Measurements from ENCODE around the gene NFATC1.
"Not testable (repeated sequence)": the region's sequence is repeated elsewhere in the genome, so short reads cannot be mapped to it uniquely, and the experiment has no call there.

The NFATC1 gene

DNA sequence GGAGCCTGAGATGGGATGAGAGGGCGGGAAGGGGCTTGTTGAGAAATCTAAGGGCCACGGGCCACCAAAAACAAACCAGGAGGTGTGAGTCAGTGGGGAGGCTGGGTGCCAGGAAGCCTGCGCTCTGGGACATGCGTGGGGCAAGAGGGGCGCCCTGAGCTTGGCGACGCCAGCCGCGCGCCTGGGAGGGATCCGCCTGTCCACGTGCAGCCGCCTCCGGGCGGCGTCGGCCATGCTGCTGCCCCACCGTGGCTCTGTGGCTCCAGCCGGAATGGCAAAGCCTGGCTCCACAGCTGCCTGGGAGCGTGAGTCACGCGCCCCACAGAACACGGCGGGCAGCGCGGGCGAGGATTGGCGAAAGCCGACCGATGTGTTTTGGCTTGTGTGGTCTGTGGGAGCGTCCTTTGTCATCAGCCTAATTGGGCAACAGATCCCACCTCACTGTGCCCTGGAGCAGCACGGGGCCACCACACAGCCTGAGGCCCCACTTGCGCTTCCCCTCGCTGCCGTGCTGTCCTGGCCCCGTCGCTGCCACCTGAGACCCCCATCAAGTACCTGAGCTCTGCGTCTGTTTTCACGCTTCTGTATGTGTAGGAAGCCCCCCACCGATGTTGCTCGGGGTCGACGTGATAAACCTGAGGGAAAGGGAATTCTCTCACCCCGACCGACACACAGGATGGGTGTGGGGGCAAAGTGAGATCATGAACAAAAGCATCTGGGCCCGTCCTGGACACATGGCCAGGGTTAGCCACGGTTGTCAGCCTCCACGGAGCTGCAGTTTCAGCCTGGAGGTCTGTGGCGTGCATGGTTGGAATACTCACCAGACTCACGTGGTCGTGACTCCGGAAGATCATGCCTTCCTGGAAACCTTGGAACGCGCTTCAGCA, 80.5 kb downstream of the NFATC1 start:
- no peak for DNase-seq (ENCODE audit: low read depth)

GRCh38 chr18:79476918-79477571, 81.3 kb downstream of the NFATC1 start:
- DNase-seq (ENCODE audit: low read depth), result no peak

GRCh38 chr18:79477711-79478483, 82.2 kb downstream of the NFATC1 start:
- no peak for DNase-seq (ENCODE audit: low read depth)

GRCh38 chr18:79478484-79479115, 82.9 kb downstream of the NFATC1 start:
- no peak for DNase-seq (ENCODE audit: low read depth)

DNA sequence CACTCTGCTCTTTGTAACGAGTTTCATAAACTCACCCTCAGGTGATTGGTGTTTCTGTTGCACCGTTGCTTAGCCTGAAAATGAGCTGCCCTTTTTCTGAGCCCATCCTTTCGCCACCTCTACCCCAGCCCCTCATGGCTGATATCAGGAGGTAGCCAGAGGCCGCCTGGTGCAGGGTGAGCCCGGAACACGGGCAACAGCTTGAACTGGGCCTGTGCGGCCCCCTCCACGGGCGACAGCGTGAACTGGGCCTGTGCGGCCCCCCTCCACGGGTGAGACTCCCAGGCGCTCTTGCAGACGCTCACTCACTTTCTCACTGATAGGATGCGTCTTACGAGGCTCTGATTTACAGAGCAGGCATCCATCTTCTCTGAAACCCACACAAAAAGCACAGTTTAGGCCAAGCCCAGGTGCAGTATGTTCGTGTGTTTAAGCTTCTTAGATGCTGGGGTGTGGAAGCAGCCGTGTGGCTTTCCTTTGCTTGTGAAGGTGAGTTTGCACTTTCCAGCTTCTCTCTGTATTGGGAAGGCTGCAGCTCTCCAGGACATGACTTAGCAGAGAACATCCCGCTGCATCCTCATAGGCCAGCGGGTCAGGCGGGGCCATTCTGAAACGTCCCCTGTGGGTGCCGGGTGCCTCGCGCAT, 83.5 kb downstream of the NFATC1 start:
- DNase-seq (ENCODE audit: low read depth), result no peak

GRCh38 chr18:79479761-79480161, 84.0 kb downstream of the NFATC1 start:
- no peak for DNase-seq (ENCODE audit: low read depth)

DNA sequence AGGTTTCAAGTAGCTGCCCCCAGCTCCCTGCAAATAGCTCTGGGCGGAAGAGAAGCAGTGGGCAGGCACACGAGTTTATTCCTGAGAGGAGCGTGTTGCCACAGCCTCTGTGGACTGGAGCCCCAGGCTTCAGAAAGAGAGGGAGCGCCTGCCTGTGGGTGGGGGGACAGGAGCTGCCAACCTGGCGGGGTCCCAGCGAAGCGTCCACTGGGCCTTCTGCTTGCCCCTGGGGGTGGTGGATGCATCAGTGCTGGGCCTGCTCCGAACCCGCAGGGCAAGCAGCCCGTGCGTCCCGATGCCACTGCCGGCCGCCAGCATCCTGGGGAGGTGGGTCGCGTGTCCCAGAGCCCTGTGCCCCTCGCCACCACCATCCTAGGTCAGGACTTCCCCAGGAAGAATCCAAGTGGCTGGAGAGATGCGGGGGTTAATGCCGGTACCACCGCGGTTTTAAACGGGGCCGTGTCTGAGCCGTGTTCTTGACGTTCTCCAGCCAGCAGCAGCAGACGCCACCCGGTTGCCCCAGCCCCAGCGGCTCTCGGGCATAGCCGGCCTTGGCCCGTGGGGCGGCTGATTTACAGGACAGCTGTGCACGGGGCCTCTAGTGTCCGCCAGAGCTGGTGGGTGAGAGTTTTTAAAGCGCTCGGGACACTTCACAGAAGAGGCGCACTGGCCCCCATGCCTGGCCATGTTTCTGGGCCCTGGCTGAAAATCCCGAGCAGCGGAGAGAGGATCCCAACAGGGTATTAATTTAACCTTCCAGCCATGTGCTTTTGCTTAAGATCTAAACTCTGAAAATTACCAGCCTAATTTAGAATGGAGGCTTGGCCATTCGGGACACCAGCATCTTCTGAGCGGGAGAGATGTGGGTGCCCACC, 84.7 kb downstream of the NFATC1 start:
- DNase-seq (ENCODE audit: low read depth), result no peak

GRCh38 chr18:79481046-79481790, 85.5 kb downstream of the NFATC1 start:
- DNase-seq (ENCODE audit: low read depth), result no peak

- not testable (repeated sequence) for DNase-seq (ENCODE audit: low read depth)
Measured at GRCh38 chr18:79483393-79483792, 87.7 kb downstream of the NFATC1 start.

DNA sequence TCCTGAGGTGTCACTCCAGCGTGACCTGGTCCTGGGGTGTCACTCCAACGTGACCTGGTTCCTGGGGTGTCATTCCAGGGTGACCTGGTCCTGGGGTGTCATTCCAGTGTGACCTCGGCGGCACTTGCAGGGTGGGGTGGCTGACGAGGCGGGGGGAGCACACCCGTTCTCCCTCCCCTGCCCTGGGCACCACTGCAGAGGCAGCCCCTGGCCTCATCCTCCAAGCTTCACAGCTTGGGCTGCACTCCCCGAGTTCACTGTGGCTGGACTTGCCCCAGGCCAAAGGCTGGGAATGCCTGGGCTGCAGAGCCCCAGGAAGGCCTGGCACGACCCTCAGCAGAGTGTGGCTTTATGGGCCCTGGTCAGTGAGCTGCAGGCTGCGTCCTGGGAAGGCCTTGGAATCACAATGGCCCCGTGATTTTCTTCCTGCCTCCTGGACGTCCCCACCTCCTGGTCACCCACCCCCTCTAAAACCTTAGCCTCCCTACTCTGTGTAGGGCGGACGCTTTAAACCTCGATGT, 88.3 kb downstream of the NFATC1 start:
- DNase-seq (ENCODE audit: low read depth), result no peak

GRCh38 chr18:79484661-79485621, 89.2 kb downstream of the NFATC1 start:
- no peak for DNase-seq (ENCODE audit: low read depth)

DNA sequence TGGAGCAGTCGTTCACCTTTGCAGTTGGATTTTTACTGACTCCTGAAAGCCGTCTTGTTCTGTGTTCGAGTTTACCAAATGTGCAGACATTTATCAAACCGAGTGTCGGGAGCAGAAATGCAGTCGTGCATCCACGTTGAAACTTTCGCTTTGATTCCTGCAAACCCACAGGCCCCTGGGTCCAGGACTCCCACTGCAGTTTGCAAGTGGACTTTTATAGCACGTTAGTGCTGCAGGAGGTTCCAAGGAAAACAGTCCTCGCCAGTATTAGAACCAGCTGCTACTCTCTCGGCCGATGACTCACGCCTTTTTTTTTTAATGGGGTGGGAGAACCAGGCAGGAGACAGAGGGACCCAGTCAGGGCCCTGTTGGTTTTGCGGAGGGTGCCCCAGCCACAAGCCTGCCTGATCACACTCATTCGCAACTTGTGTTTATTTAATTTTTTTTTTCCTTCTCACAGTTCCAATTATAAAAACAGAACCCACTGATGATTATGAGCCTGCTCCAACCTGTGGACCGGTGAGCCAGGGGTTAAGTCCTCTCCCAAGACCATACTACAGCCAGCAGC, 90.1 kb downstream of the NFATC1 start:
- no peak for DNase-seq (ENCODE audit: low read depth)

DNA sequence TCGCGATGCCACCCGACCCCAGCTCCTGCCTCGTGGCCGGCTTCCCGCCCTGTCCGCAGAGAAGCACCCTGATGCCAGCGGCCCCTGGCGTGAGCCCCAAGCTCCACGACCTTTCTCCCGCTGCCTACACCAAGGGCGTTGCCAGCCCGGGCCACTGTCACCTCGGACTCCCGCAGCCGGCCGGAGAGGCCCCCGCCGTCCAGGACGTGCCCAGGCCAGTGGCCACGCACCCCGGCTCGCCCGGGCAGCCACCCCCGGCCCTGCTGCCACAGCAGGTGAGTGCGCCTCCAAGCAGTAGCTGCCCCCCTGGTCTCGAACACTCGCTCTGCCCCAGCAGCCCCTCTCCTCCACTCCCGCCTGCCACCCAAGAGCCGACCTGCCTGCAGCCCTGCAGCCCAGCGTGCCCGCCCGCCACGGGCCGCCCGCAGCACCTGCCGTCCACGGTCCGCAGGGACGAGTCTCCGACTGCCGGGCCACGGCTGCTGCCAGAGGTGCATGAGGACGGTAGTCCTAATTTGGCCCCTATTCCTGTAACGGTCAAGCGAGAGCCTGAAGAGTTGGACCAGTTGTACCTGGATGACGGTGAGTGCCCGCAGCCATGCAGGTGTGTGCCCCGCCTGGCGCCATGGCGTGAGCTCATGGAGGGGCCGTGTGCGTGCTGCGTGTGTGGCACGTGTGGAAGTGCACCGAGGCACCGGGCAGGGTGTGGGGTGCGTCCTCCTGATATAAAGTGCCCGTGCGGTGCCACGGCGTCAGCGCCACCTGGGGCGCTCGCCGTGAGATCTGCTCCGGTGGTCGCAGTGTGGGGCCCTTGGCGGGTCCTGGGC, 90.8 kb downstream of the NFATC1 start:
- no peak for DNase-seq (ENCODE audit: low read depth)

- no peak for DNase-seq (ENCODE audit: low read depth)
Measured at GRCh38 chr18:79487183-79487800, 91.6 kb downstream of the NFATC1 start.

DNA sequence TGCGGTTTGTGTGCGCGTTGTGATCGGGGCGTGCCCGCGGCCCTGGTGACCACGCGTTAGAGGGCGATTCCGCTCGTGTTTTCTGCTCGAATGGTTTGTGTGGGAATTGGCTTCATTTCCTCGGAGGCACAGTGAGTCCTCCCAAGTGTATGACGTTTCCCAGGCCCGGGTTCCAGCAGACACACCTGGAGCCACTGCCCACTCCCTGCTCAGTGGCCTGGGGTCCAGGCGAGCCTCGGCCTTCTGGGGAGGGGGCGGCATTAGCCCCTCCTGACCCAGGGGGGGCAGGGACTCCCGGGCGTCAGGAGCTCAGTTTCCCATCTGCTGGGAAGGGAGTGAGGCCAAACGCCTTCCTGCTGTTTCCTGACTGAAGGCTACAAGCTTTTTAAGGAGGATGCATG, 92.1 kb downstream of the NFATC1 start:
- DNase-seq (ENCODE audit: low read depth), result no peak

- DNase-seq (ENCODE audit: low read depth), result no peak
Measured at GRCh38 chr18:79488311-79489050, 92.8 kb downstream of the NFATC1 start.

Measured in HS-27A (cell line).